CD4-positive, alpha-beta T cell (primary cell): ENCODE measurements around the gene CYSRT1. TPM values are rescaled to one million over a fixed set of nuclear protein-coding genes. Genes with fewer than 3 reads are reported as not detected.

ENCODE experiments used
- ATAC-seq: fragments of 200-7000 bp; cut with Tn5 transposase; one replicate; pipeline ENCODE4 v1.10.0; 2022; ENCODE audit warnings: mild to moderate bottlenecking; ENCODE audit not compliant: poor library complexity
- CTCF ChIA-PET: fragments of 350-600 bp; sonication (Branson Sonifier 250); formaldehyde crosslinking; loops from one replicate; lab custom pipeline; 2021; ENCODE audit warnings: antibody characterized with exemption, inconsistent platforms; lab: Charles Lee
- POLR2A ChIA-PET: fragments of 350-600 bp; sonication (Branson Sonifier 250); formaldehyde crosslinking; loops from one replicate; lab custom pipeline; 2021; ENCODE audit warnings: antibody characterized with exemption, inconsistent platforms; lab: Charles Lee
- DNase-seq, 14 experiments: peaks; one replicate each; pipeline ENCODE4 v3.0.0-alpha.2; 2013 to 2020; ENCODE audit warnings: mixed read lengths in 2 of 14
- H3K27ac ChIP-seq, 2 donors: one replicate each; pipeline versions ENCODE4 v1.5.1 to v1.7.0; 2013; ENCODE audit warnings: low read length in 2 of 2, low read depth in 1 of 2, mild to moderate bottlenecking in 1 of 2
- H3K27me3 ChIP-seq, 2 experiments: 1 replicate in 1 of 2; 2 replicates in 1 of 2; pipeline versions ENCODE4 v1.6.1 to v1.7.0; 2013; ENCODE audit warnings: low read length in 2 of 2, control low read depth in 1 of 2, mild to moderate bottlenecking in 1 of 2, moderate library complexity in 1 of 2; ENCODE audit not compliant: insufficient read depth in 2 of 2, control insufficient read depth in 1 of 2
- H3K36me3 ChIP-seq: one replicate; pipeline ENCODE4 v1.6.1; 2013; ENCODE audit warnings: low read length, control low read depth; ENCODE audit not compliant: insufficient read depth
- H3K4me1 ChIP-seq: one replicate; pipeline ENCODE4 v1.6.1; 2013; ENCODE audit warnings: low read length, control low read depth; ENCODE audit not compliant: insufficient read depth
- H3K4me3 ChIP-seq: one replicate; pipeline ENCODE4 v1.5.1; 2013; ENCODE audit warnings: mild to moderate bottlenecking, low read length, moderate library complexity
- H3K9me3 ChIP-seq, 2 experiments: 1 replicate in 1 of 2; 2 replicates in 1 of 2; pipeline versions ENCODE4 v1.6.1 to v1.7.0; 2013; ENCODE audit warnings: low read length in 2 of 2, mild to moderate bottlenecking in 2 of 2, control low read depth in 1 of 2, moderate library complexity in 1 of 2; ENCODE audit not compliant: control insufficient read depth in 1 of 2, insufficient read depth in 1 of 2
- H3K27ac Mint-ChIP-seq: one replicate; pipeline ENCODE4 v1.8.0; 2020; ENCODE audit warnings: mixed read lengths
- H3K27me3 Mint-ChIP-seq: one replicate; pipeline ENCODE4 v1.8.0; 2021; ENCODE audit warnings: mixed read lengths
- H3K36me3 Mint-ChIP-seq: one replicate; pipeline ENCODE4 v1.8.0; 2021; ENCODE audit warnings: low read depth, mixed read lengths
- H3K4me1 Mint-ChIP-seq: one replicate; pipeline ENCODE4 v1.8.0; 2021; ENCODE audit warnings: low read depth, mixed read lengths
- H3K4me3 Mint-ChIP-seq: one replicate; pipeline ENCODE4 v1.8.0; 2020; ENCODE audit warnings: mild to moderate bottlenecking, mixed read lengths
- H3K9me3 Mint-ChIP-seq: one replicate; pipeline ENCODE4 v1.8.0; 2020; ENCODE audit warnings: mixed read lengths
- CTCF ChIP-seq: fragments of 200-600 bp; IDR thresholded peaks from one replicate; pipeline ENCODE4 v1.8.0; 2022; ENCODE audit warnings: antibody characterized with exemption, mild to moderate bottlenecking
- intact Hi-C, 2 experiments: fragments of 100-400 bp; cut with DNase I in 1 of 2; cut with micrococcal nuclease in 1 of 2; formaldehyde crosslinking; loops; one replicate each; pipeline versions ENCODE4 v1.15.1 to v1.9.0; 2023 to 2025; cut with DNase I, micrococcal nuclease
- total RNA-seq, 174 experiments: library from RNA in 2 of 174; stranded (reverse) in 2 of 174; gene quantifications; one replicate each; pipeline ENCODE4 v1.2.3 and lab custom pipeline; 2021 to 2026

The CYSRT1 gene
- total RNA-seq, 2 experiments from 2014 or later = 0.33 to 0.42 TPM

GRCh38 chr9:137255448-137256114, 30.6 kb downstream of the CYSRT1 start:
- Mint-ChIP-seq H3K27ac (peak overlapping the region; percentile 49), H3K27me3 (no peaks in the 10 kb centered on the region), H3K36me3 (peaks cover 12% of the 10 kb centered on the region), H3K9me3 (no peaks in the 10 kb centered on the region), H3K4me3 (peak overlapping the region; percentile 94), H3K4me1 (peaks cover 16% of the 10 kb centered on the region)
- TF ChIP-seq CTCF = no peak
- H3K4me1 ChIP-seq = peaks cover 25% of the 10 kb centered on the region
- H3K27ac ChIP-seq = no peak overlapping the region
- H3K4me3 ChIP-seq = peak overlapping the region; percentile 90
- DNase-seq (peak in 3 of 14 experiments; percentile 32 to 46 (median 39)), ATAC-seq (peak; percentile 26)
- CTCF ChIA-PET = interaction anchor here (1.0 to 2.9 kb wide), 4 partner anchors 13 to 220 kb away, joined by 3 to 18 read pairs (median 6); no protein-coding TSS in a partner anchor
- no peaks in the 10 kb centered on the region for H3K9me3 ChIP-seq
- POLR2A ChIA-PET = interaction anchor here (0.6 to 4.7 kb wide), 15 partner anchors 11 to 349 kb away, joined by 3 to 63 read pairs (median 5); partner anchors contain the start of genes ANAPC2, EXD3, MAN1B1 and NOXA1
- H3K36me3 ChIP-seq = peaks cover 20% of the 10 kb centered on the region
- no peaks in the 10 kb centered on the region for H3K27me3 ChIP-seq
- intact Hi-C loops = loop anchor here in 1 of 2 experiments (1.0 to 5.0 kb wide), 3 partner anchors 14 to 1288 kb away; partner anchors contain the start of genes EXD3, NOXA1 and TUBB4B

GRCh38 chr9:137256362-137256761, 31.4 kb downstream of the CYSRT1 start:
- no peak overlapping the region for H3K27ac ChIP-seq
- H3K36me3 Mint-ChIP-seq = peaks cover 13% of the 10 kb centered on the region
- CTCF ChIA-PET = interaction anchor here (0.9 to 2.1 kb wide), 3 partner anchors 20 to 221 kb away, joined by 3 to 7 read pairs (median 3); partner anchors contain the start of gene NRARP
- no peaks in the 10 kb centered on the region for H3K9me3 ChIP-seq
- peak in 1 of 14 experiments; percentile 2 for DNase-seq
- no peak overlapping the region for H3K27ac Mint-ChIP-seq
- peaks cover 20% of the 10 kb centered on the region for H3K36me3 ChIP-seq
- H3K9me3 Mint-ChIP-seq = no peaks in the 10 kb centered on the region
- intact Hi-C loops = loop anchor here in 1 of 2 experiments (5.0 kb wide), 1 partner anchor 1289 kb away; no protein-coding TSS in a partner anchor
- H3K27me3 ChIP-seq = no peaks in the 10 kb centered on the region
- peaks cover 16% of the 10 kb centered on the region for H3K4me1 Mint-ChIP-seq
- peaks cover 25% of the 10 kb centered on the region for H3K4me1 ChIP-seq
- peak overlapping the region; percentile 94 for H3K4me3 Mint-ChIP-seq
- POLR2A ChIA-PET = interaction anchor here (0.6 to 4.7 kb wide), 8 partner anchors 11 to 170 kb away, joined by 3 to 63 read pairs (median 6); partner anchors contain the start of genes MAN1B1, RNF208, TPRN and TUBB4B
- peak overlapping the region; percentile 90 for H3K4me3 ChIP-seq
- TF ChIP-seq CTCF = no peak
- no peaks in the 10 kb centered on the region for H3K27me3 Mint-ChIP-seq
- ATAC-seq = no peak

- TF ChIP-seq CTCF = no peak
- H3K36me3 Mint-ChIP-seq = peaks cover 18% of the 10 kb centered on the region
- H3K27me3 Mint-ChIP-seq = no peaks in the 10 kb centered on the region
- H3K9me3 Mint-ChIP-seq = no peaks in the 10 kb centered on the region
- no peak overlapping the region for H3K4me3 ChIP-seq
- no peak overlapping the region for H3K27ac Mint-ChIP-seq
- H3K4me1 ChIP-seq = peaks cover 25% of the 10 kb centered on the region
- peak overlapping the region; percentile 94 for H3K4me3 Mint-ChIP-seq
- no peaks in the 10 kb centered on the region for H3K9me3 ChIP-seq
- DNase-seq (peak in 1 of 14 experiments; percentile 1), ATAC-seq (no peak)
- CTCF ChIA-PET = interaction anchor here (0.9 to 2.1 kb wide), 2 partner anchors 20 to 45 kb away, joined by 3 to 7 read pairs; partner anchors contain the start of gene NRARP
- POLR2A ChIA-PET = interaction anchor here (0.6 to 4.7 kb wide), 3 partner anchors 17 to 171 kb away, joined by 3 to 63 read pairs (median 11); partner anchors contain the start of genes MAN1B1 and TUBB4B
- H3K4me1 Mint-ChIP-seq = peaks cover 16% of the 10 kb centered on the region
- no peaks in the 10 kb centered on the region for H3K27me3 ChIP-seq
- intact Hi-C loops = loop anchor here in 1 of 2 experiments (5.0 kb wide), 1 partner anchor 1290 kb away; no protein-coding TSS in a partner anchor
- no peak overlapping the region for H3K27ac ChIP-seq
- H3K36me3 ChIP-seq = peaks cover 20% of the 10 kb centered on the region
Observed at GRCh38 chr9:137256856-137257255, 31.9 kb downstream of the CYSRT1 start.
